Activated T-helper 9 cell treated with anti-CD3 and anti-CD28 coated beads, Interleukin-2, amount 50 U/mL, for 16 hours (primary cell): ENCODE data around the gene AFG3L2.
A peak's percentile ranks its signal among the peaks of the same experiment; 100 is the strongest.
"Not testable (repeated sequence)": the region's sequence is repeated elsewhere in the genome, so short reads cannot be mapped to it uniquely, and the experiment has no call there.

Experiments used
- DNase-seq: peaks from one replicate; pipeline ENCODE4 v3.0.0-alpha.2; 2020; ENCODE audit warnings: low read depth

AFG3L2 gene

GRCh38 chr18:12397254-12397653, 20.2 kb upstream of the AFG3L2 start:
- no peak for DNase-seq

GRCh38 chr18:12394428-12394827, 17.4 kb upstream of the AFG3L2 start:
- no peak for DNase-seq

GRCh38 chr18:12393998-12394397, 17.0 kb upstream of the AFG3L2 start:
- no peak for DNase-seq

GRCh38 chr18:12393510-12393909, 16.5 kb upstream of the AFG3L2 start:
- DNase-seq, result no peak

- peak; percentile 25 for DNase-seq
Measured at GRCh38 chr18:12391487-12392165, 14.6 kb upstream of the AFG3L2 start.

GRCh38 chr18:12388442-12388841, 11.4 kb upstream of the AFG3L2 start:
- no peak for DNase-seq

- no peak for DNase-seq
Measured at GRCh38 chr18:12384261-12384660, 7.2 kb upstream of the AFG3L2 start.

GRCh38 chr18:12383759-12384158, 6.7 kb upstream of the AFG3L2 start:
- DNase-seq, result not testable (repeated sequence)

- DNase-seq, result not testable (repeated sequence)
Measured at GRCh38 chr18:12382221-12382814, 5.3 kb upstream of the AFG3L2 start.

- not testable (repeated sequence) for DNase-seq
Measured at GRCh38 chr18:12378198-12378558, 1.2 kb upstream of the AFG3L2 start.

GRCh38 chr18:12377556-12378197, 650 bp upstream of the AFG3L2 start:
- DNase-seq, result no peak

GRCh38 chr18:12376034-12376753, 833 bp downstream of the AFG3L2 start:
- DNase-seq, result no peak

- DNase-seq, result no peak
Measured at GRCh38 chr18:12374401-12374800, 2.6 kb downstream of the AFG3L2 start.

- DNase-seq, result no peak
Measured at GRCh38 chr18:12373771-12374116, 3.3 kb downstream of the AFG3L2 start.

- DNase-seq, result no peak
Measured at GRCh38 chr18:12373116-12373770, 3.8 kb downstream of the AFG3L2 start.

GRCh38 chr18:12372406-12372805, 4.6 kb downstream of the AFG3L2 start:
- no peak for DNase-seq

- no peak for DNase-seq
Measured at GRCh38 chr18:12371590-12371989, 5.4 kb downstream of the AFG3L2 start.

- no peak for DNase-seq
Measured at GRCh38 chr18:12369211-12369610, 7.8 kb downstream of the AFG3L2 start.

GRCh38 chr18:12366784-12367183, 10.2 kb downstream of the AFG3L2 start:
- no peak for DNase-seq

GRCh38 chr18:12366379-12366778, 10.6 kb downstream of the AFG3L2 start:
- no peak for DNase-seq

GRCh38 chr18:12362473-12363174, 14.4 kb downstream of the AFG3L2 start:
- DNase-seq, result no peak
